HEK293 (cell line): ENCODE data around the gene IL3RA.

Source experiments
- CTCF ChIP-seq: fragments of 450-650 bp; formaldehyde crosslinking; IDR thresholded peaks from 2 replicates; pipeline ENCODE4 v1.5.1; 2016; ENCODE audit warnings: missing biosample characterization, missing genetic modification characterization
- ELK4 ChIP-seq: IDR thresholded peaks from 2 replicates; pipeline ENCODE4 v1.6.1; 2011; ENCODE audit warnings: mild to moderate bottlenecking, low read depth, low read length, borderline replicate concordance
- GLIS2 ChIP-seq: fragments of 450-650 bp; formaldehyde crosslinking; IDR thresholded peaks from 2 replicates; pipeline ENCODE4 v1.5.1; 2016; ENCODE audit warnings: missing biosample characterization, missing genetic modification characterization
- HOXA7 ChIP-seq: sonication (generic); formaldehyde crosslinking; IDR thresholded peaks from 2 replicates; pipeline ENCODE4 v1.8.1; 2022; ENCODE audit warnings: missing genetic modification reagents, borderline replicate concordance
- KLF17 ChIP-seq: fragments of 450-650 bp; formaldehyde crosslinking; IDR thresholded peaks from 2 replicates; pipeline ENCODE4 v1.5.1; 2016; ENCODE audit warnings: missing biosample characterization, missing genetic modification characterization
- KLF7 ChIP-seq: fragments of 450-650 bp; formaldehyde crosslinking; IDR thresholded peaks from 2 replicates; pipeline ENCODE4 v1.5.1; 2016; ENCODE audit warnings: missing biosample characterization, missing genetic modification characterization, borderline replicate concordance
- KLF9 ChIP-seq: fragments of 450-650 bp; formaldehyde crosslinking; IDR thresholded peaks from 2 replicates; pipeline ENCODE4 v1.5.1; 2016; ENCODE audit warnings: missing biosample characterization, missing genetic modification characterization, low read depth
- PRDM6 ChIP-seq: fragments of 450-650 bp; formaldehyde crosslinking; IDR thresholded peaks from 2 replicates; pipeline ENCODE4 v1.5.1; 2017; ENCODE audit warnings: missing biosample characterization, missing genetic modification characterization
- SP2 ChIP-seq: fragments of 450-650 bp; formaldehyde crosslinking; IDR thresholded peaks from 2 replicates; pipeline ENCODE4 v1.5.1; 2016; ENCODE audit warnings: missing biosample characterization, missing genetic modification characterization
- TCF7L2 ChIP-seq: IDR thresholded peaks from 2 replicates; pipeline ENCODE4 v1.6.1; 2011; ENCODE audit warnings: low read depth, mild to moderate bottlenecking, inconsistent platforms, low read length, moderate library complexity, borderline replicate concordance
- ZBTB11 ChIP-seq: fragments of 450-650 bp; formaldehyde crosslinking; conservative IDR thresholded peaks from 2 replicates; pipeline ENCODE4 v1.5.1; 2016; ENCODE audit warnings: low read depth, missing biosample characterization, missing genetic modification characterization
- ZNF121 ChIP-seq: fragments of 450-650 bp; formaldehyde crosslinking; IDR thresholded peaks from 2 replicates; pipeline ENCODE4 v1.5.1; 2016; ENCODE audit warnings: missing biosample characterization, missing genetic modification characterization
- ZNF140 ChIP-seq: fragments of 450-650 bp; formaldehyde crosslinking; IDR thresholded peaks from 2 replicates; pipeline ENCODE4 v1.5.1; 2016; ENCODE audit warnings: missing biosample characterization, missing genetic modification characterization
- ZNF157 ChIP-seq: fragments of 450-650 bp; formaldehyde crosslinking; IDR thresholded peaks from 2 replicates; pipeline ENCODE4 v1.5.1; 2016; ENCODE audit warnings: missing biosample characterization, missing genetic modification characterization
- ZNF2 ChIP-seq: fragments of 450-650 bp; formaldehyde crosslinking; IDR thresholded peaks from 2 replicates; pipeline ENCODE4 v1.5.1; 2016; ENCODE audit warnings: missing biosample characterization, missing genetic modification characterization
- ZNF202 ChIP-seq: fragments of 450-650 bp; formaldehyde crosslinking; IDR thresholded peaks from 2 replicates; pipeline ENCODE4 v1.5.1; 2016; ENCODE audit warnings: missing biosample characterization, missing genetic modification characterization, borderline replicate concordance
- ZNF280D ChIP-seq: fragments of 450-650 bp; formaldehyde crosslinking; IDR thresholded peaks from 2 replicates; pipeline ENCODE4 v1.5.1; 2016; ENCODE audit warnings: missing biosample characterization, missing genetic modification characterization
- ZNF311 ChIP-seq: fragments of 450-650 bp; formaldehyde crosslinking; IDR thresholded peaks from 2 replicates; pipeline ENCODE4 v1.5.1; 2017; ENCODE audit warnings: missing biosample characterization, missing genetic modification characterization, borderline replicate concordance
- ZNF341 ChIP-seq: fragments of 450-650 bp; formaldehyde crosslinking; IDR thresholded peaks from 2 replicates; pipeline ENCODE4; 2016; ENCODE audit warnings: low read depth, missing biosample characterization, missing genetic modification characterization
- ZNF37A ChIP-seq: fragments of 450-650 bp; IDR thresholded peaks from 2 replicates; pipeline ENCODE4 v1.5.1; 2018; ENCODE audit warnings: missing biosample characterization, missing genetic modification characterization
- ZNF530 ChIP-seq: fragments of 450-650 bp; formaldehyde crosslinking; IDR thresholded peaks from 2 replicates; pipeline ENCODE4 v1.5.1; 2016; ENCODE audit warnings: low read depth, missing biosample characterization, missing genetic modification characterization
- ZNF544 ChIP-seq: fragments of 450-650 bp; formaldehyde crosslinking; IDR thresholded peaks from 2 replicates; pipeline ENCODE4 v1.5.0; 2017; ENCODE audit warnings: missing biosample characterization, missing genetic modification characterization
- ZNF664 ChIP-seq: fragments of 450-650 bp; formaldehyde crosslinking; IDR thresholded peaks from 2 replicates; pipeline ENCODE4 v1.5.1; 2016; ENCODE audit warnings: missing biosample characterization, missing genetic modification characterization
- ZNF670 ChIP-seq: fragments of 450-650 bp; formaldehyde crosslinking; IDR thresholded peaks from 2 replicates; pipeline ENCODE4 v1.5.1; 2016; ENCODE audit warnings: missing biosample characterization, missing genetic modification characterization, low read depth
- ZNF747 ChIP-seq: fragments of 450-650 bp; formaldehyde crosslinking; IDR thresholded peaks from 2 replicates; pipeline ENCODE4 v1.5.1; 2016; ENCODE audit warnings: missing biosample characterization, missing genetic modification characterization
- ZSCAN18 ChIP-seq: fragments of 450-650 bp; formaldehyde crosslinking; IDR thresholded peaks from 2 replicates; pipeline ENCODE4 v1.5.1; 2016; ENCODE audit warnings: missing biosample characterization, missing genetic modification characterization

Gene IL3RA

GRCh38 chrX:1392376-1393068 is 55.9 kb downstream of the IL3RA start (continued):
- TF ChIP-seq HOXA7 (no peak), ZSCAN18 (tag by site-specific recombination) (no peak), GLIS2 (tag by site-specific recombination) (peak; percentile 96), KLF17 (peak; percentile 87; the same call in 1 of the 2 replicates), ZBTB11 (tag by site-specific recombination) (no peak), KLF9 (peak; percentile 56; the same call in 1 of the 2 replicates), ZNF140 (tag by site-specific recombination) (no peak), ZNF157 (tag by site-specific recombination) (no peak), ZNF311 (tag by site-specific recombination) (no peak), ZNF544 (tag by site-specific recombination) (no peak), TCF7L2 (no peak), PRDM6 (no peak), SP2 (tag by site-specific recombination) (no peak), ZNF37A (no peak), ELK4 (no peak), ZNF747 (tag by site-specific recombination) (no peak), ZNF280D (no peak), ZNF530 (tag by site-specific recombination) (no peak), ZNF664 (tag by site-specific recombination) (no peak), ZNF202 (tag by site-specific recombination) (no peak), ZNF2 (peak; percentile 15; the same call in 1 of the 2 replicates), ZNF670 (tag by site-specific recombination) (no peak), CTCF (tag by site-specific recombination) (no peak), ZNF341 (peak; percentile 97), ZNF121 (tag by site-specific recombination) (peak; percentile 55), KLF7 (peak; percentile 42; the same call in 1 of the 2 replicates)
